HCT116 (cell line): ENCODE results near the gene GPRIN1.

Source experiments
- CBX3 ChIP-seq: IDR thresholded peaks from 2 replicates; pipeline ENCODE4 v1.6.1; 2012; ENCODE audit warnings: low read depth
- CTCF ChIP-seq, 3 experiments: fragments of 200-600 bp in 1 of 3; sonication (generic) in 1 of 3; IDR thresholded peaks in 2 of 3; conservative IDR thresholded peaks in 1 of 3; 2 replicates each; pipeline ENCODE4 v1.5.1; 2012 to 2017; ENCODE audit warnings: low read depth in 2 of 3, low read length in 2 of 3, antibody characterized with exemption in 1 of 3, borderline replicate concordance in 1 of 3, control low read depth in 1 of 3, mild to moderate bottlenecking in 1 of 3, mixed read lengths in 1 of 3, mixed run types in 1 of 3, moderate library complexity in 1 of 3; ENCODE audit not compliant: insufficient read depth in 1 of 3
- EGR1 ChIP-seq: IDR thresholded peaks from 2 replicates; pipeline ENCODE4 v1.6.1; 2012; ENCODE audit warnings: low read depth
- EZH2 ChIP-seq: fragments of 200-600 bp; sonication (generic); IDR thresholded peaks from 2 replicates; pipeline ENCODE4 v1.6.1; 2017; ENCODE audit warnings: antibody characterized with exemption, mixed run types
- EZH2phosphoT487 ChIP-seq: fragments of 200-600 bp; IDR thresholded peaks from 2 replicates; pipeline ENCODE4 v1.6.1; 2018; ENCODE audit warnings: antibody characterized with exemption, borderline replicate concordance
- POLR2AphosphoS5 ChIP-seq: IDR thresholded peaks from 2 replicates; pipeline ENCODE4 v1.6.1; 2011; ENCODE audit warnings: mild to moderate bottlenecking, low read depth, low read length, moderate library complexity
- SP1 ChIP-seq: IDR thresholded peaks from 2 replicates; pipeline ENCODE4 v1.6.1; 2012; ENCODE audit warnings: low read depth
- ZFX ChIP-seq: fragments of 450-650 bp; IDR thresholded peaks from 2 replicates; pipeline ENCODE4 v1.6.1; 2017
- ZNF274 ChIP-seq: fragments of 200-500 bp; sonication (Bioruptor generic); IDR thresholded peaks from 2 replicates; pipeline ENCODE4 v1.6.1; 2014; ENCODE audit warnings: mild to moderate bottlenecking, low read depth, low read length, inconsistent platforms

- 0 out of 2 replicates have a peak, but pooled peaks have one; percentile 16 for TF ChIP-seq ZFX
- no peak for TF ChIP-seq EZH2phosphoT487
- peak; percentile 59 for TF ChIP-seq POLR2AphosphoS5
- TF ChIP-seq CTCF (IDR thresholded peaks at IDR 0.05 in 2 of 3, conservative IDR thresholded peaks at IDR 0.05 in 1 of 3; ENCODE audit: borderline replicate concordance in 1 of 3, insufficient read depth in 1 of 3, low read depth in 2 of 3, low read length in 2 of 3) = peak; percentile 34 to 53 (median 36); a peak in 5 of 6 replicates
- no peak for TF ChIP-seq SP1
- peak; percentile 51; the same call in 1 of the 2 replicates for TF ChIP-seq EGR1
- TF ChIP-seq CBX3 = no peak
- TF ChIP-seq EZH2 = no peak
- no peak for TF ChIP-seq ZNF274
Observed at GRCh38 chr5:176609724-176610434, at the start of gene GPRIN1.
